IPS-15b (cell line): ENCODE results near the gene TMEM109.

Source experiments
- H3K27me3 ChIP-seq: one replicate; pipeline ENCODE4 v1.6.1; 2013; ENCODE audit warnings: low read length; ENCODE audit not compliant: control insufficient read depth, insufficient read depth
- H3K36me3 ChIP-seq: one replicate; pipeline ENCODE4 v1.6.1; 2013; ENCODE audit warnings: low read length; ENCODE audit not compliant: control insufficient read depth, insufficient read depth
- H3K4me1 ChIP-seq: one replicate; pipeline ENCODE4 v1.6.1; 2013; ENCODE audit warnings: mild to moderate bottlenecking, low read length; ENCODE audit not compliant: control insufficient read depth, insufficient read depth
- H3K4me3 ChIP-seq: one replicate; pipeline ENCODE4 v1.5.1; 2013; ENCODE audit warnings: low read depth, low read length
- H3K9ac ChIP-seq: one replicate; pipeline ENCODE4 v1.6.1; 2013; ENCODE audit warnings: low read depth, mild to moderate bottlenecking, low read length
- H3K9me3 ChIP-seq: one replicate; pipeline ENCODE4 v1.6.1; 2013; ENCODE audit warnings: mild to moderate bottlenecking, low read length; ENCODE audit not compliant: control insufficient read depth, insufficient read depth

TMEM109 gene

GRCh38 chr11:60887556-60887955 is 26.4 kb upstream of the TMEM109 start:
- Histone ChIP-seq H3K9ac (no peak overlapping the region), H3K4me3 (no peak overlapping the region), H3K36me3 (peaks cover 11% of the 10 kb centered on the region), H3K4me1 (no peaks in the 10 kb centered on the region), H3K9me3 (no peaks in the 10 kb centered on the region), H3K27me3 (no peaks in the 10 kb centered on the region)

GRCh38 chr11:60889869-60890311 is 24.1 kb upstream of the TMEM109 start:
- Histone ChIP-seq H3K27me3 (no peaks in the 10 kb centered on the region), H3K9ac (no peak overlapping the region), H3K4me3 (no peak overlapping the region), H3K4me1 (no peaks in the 10 kb centered on the region), H3K36me3 (peaks cover 16% of the 10 kb centered on the region), H3K9me3 (no peaks in the 10 kb centered on the region)

- Histone ChIP-seq H3K9me3 (no peaks in the 10 kb centered on the region), H3K4me3 (no peak overlapping the region), H3K27me3 (no peaks in the 10 kb centered on the region), H3K4me1 (no peaks in the 10 kb centered on the region), H3K9ac (no peak overlapping the region), H3K36me3 (peaks cover 21% of the 10 kb centered on the region)
Observed at GRCh38 chr11:60890696-60891095, 23.3 kb upstream of the TMEM109 start.

- Histone ChIP-seq H3K36me3 (peaks cover 25% of the 10 kb centered on the region), H3K4me1 (no peaks in the 10 kb centered on the region), H3K4me3 (no peak overlapping the region), H3K9me3 (no peaks in the 10 kb centered on the region), H3K9ac (no peak overlapping the region), H3K27me3 (no peaks in the 10 kb centered on the region)
Observed at GRCh38 chr11:60891103-60891741, 22.7 kb upstream of the TMEM109 start.

- H3K4me1 ChIP-seq, result no peaks in the 10 kb centered on the region
- no peak overlapping the region for H3K4me3 ChIP-seq
- no peaks in the 10 kb centered on the region for H3K27me3 ChIP-seq
- no peaks in the 10 kb centered on the region for H3K9me3 ChIP-seq
- H3K36me3 ChIP-seq, result peaks cover 56% of the 10 kb centered on the region
- H3K9ac ChIP-seq, result no peak overlapping the region
Observed at GRCh38 chr11:60895687-60896086, 18.3 kb upstream of the TMEM109 start.

GRCh38 chr11:60897496-60897895 is 16.5 kb upstream of the TMEM109 start:
- H3K4me1 ChIP-seq, result no peaks in the 10 kb centered on the region
- H3K4me3 ChIP-seq, result no peak overlapping the region
- no peak overlapping the region for H3K9ac ChIP-seq
- peaks cover 60% of the 10 kb centered on the region for H3K36me3 ChIP-seq
- H3K9me3 ChIP-seq, result no peaks in the 10 kb centered on the region
- no peaks in the 10 kb centered on the region for H3K27me3 ChIP-seq

- Histone ChIP-seq H3K36me3 (peaks cover 67% of the 10 kb centered on the region), H3K4me1 (no peaks in the 10 kb centered on the region), H3K27me3 (no peaks in the 10 kb centered on the region), H3K9ac (no peak overlapping the region), H3K9me3 (no peaks in the 10 kb centered on the region), H3K4me3 (no peak overlapping the region)
Observed at GRCh38 chr11:60899046-60899936, 14.7 kb upstream of the TMEM109 start.

- Histone ChIP-seq H3K4me1 (peaks cover 3% of the 10 kb centered on the region), H3K9me3 (no peaks in the 10 kb centered on the region), H3K9ac (no peak overlapping the region), H3K27me3 (no peaks in the 10 kb centered on the region), H3K4me3 (no peak overlapping the region), H3K36me3 (peaks cover 63% of the 10 kb centered on the region)
Observed at GRCh38 chr11:60899977-60900376, 14.0 kb upstream of the TMEM109 start.

- Histone ChIP-seq H3K27me3 (no peaks in the 10 kb centered on the region), H3K9ac (no peak overlapping the region), H3K4me1 (peaks cover 7% of the 10 kb centered on the region), H3K36me3 (peaks cover 59% of the 10 kb centered on the region), H3K9me3 (no peaks in the 10 kb centered on the region), H3K4me3 (no peak overlapping the region)
Observed at GRCh38 chr11:60900673-60901404, 13.1 kb upstream of the TMEM109 start.

- Histone ChIP-seq H3K36me3 (peaks cover 45% of the 10 kb centered on the region), H3K9me3 (no peaks in the 10 kb centered on the region), H3K27me3 (no peaks in the 10 kb centered on the region), H3K4me1 (peaks cover 7% of the 10 kb centered on the region), H3K9ac (no peak overlapping the region), H3K4me3 (no peak overlapping the region)
Observed at GRCh38 chr11:60902625-60903024, 11.3 kb upstream of the TMEM109 start.

- Histone ChIP-seq H3K4me3 (peak overlapping the region; percentile 90), H3K36me3 (peaks cover 28% of the 10 kb centered on the region)
Observed at GRCh38 chr11:60905047-60905446, 8.9 kb upstream of the TMEM109 start.

More at GRCh38 chr11:60905047-60905446, 8.9 kb upstream of the TMEM109 start:
- Histone ChIP-seq H3K27me3 (peaks cover 8% of the 10 kb centered on the region), H3K9ac (peak overlapping the region; percentile 81), H3K9me3 (no peaks in the 10 kb centered on the region), H3K4me1 (peaks cover 7% of the 10 kb centered on the region)
